ENCODE data around the gene CDH13. TPM values are rescaled to one million over a fixed set of nuclear protein-coding genes. Genes with fewer than 3 reads are reported as not detected.

CDH13 gene
- total RNA-seq, 4 donors from 2014 or later: 5.8 to 36.7 (median 20.4) TPM

DNA sequence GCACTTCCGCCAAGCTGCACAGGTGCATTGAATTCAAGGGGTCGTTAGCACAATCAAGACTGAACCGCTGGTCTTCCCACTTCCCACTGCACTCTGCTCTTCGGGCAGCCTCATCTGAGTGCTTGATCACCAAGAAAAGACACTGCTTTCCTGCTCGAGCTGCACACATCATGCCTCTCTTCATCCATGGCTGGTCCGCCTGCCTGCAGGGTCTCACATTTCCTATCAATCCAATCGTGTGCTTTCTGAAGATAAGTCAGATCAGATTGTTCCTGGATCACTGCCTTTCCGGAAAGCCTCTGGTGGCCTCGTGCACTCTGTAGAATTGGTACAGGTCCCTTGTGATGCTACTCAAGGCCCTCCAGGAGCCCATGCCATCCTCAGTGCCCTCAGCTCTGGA is 1150.2 kb downstream of the CDH13 start:
- TF ChIP-seq POLR2A (IDR thresholded peaks at IDR 0.05): no peak
- TF ChIP-seq, protein P1, sequence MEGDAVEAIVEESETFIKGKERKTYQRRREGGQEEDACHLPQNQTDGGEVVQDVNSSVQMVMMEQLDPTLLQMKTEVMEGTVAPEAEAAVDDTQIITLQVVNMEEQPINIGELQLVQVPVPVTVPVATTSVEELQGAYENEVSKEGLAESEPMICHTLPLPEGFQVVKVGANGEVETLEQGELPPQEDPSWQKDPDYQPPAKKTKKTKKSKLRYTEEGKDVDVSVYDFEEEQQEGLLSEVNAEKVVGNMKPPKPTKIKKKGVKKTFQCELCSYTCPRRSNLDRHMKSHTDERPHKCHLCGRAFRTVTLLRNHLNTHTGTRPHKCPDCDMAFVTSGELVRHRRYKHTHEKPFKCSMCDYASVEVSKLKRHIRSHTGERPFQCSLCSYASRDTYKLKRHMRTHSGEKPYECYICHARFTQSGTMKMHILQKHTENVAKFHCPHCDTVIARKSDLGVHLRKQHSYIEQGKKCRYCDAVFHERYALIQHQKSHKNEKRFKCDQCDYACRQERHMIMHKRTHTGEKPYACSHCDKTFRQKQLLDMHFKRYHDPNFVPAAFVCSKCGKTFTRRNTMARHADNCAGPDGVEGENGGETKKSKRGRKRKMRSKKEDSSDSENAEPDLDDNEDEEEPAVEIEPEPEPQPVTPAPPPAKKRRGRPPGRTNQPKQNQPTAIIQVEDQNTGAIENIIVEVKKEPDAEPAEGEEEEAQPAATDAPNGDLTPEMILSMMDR (IDR thresholded peaks at IDR 0.05 in 4 of 5, conservative IDR thresholded peaks at IDR 0.05 in 1 of 5): no peak
- Histone ChIP-seq H3K4me3 (no peak overlapping the region), H3K27me3 (no peaks in the 10 kb centered on the region), H3K36me3 (no peaks in the 10 kb centered on the region), H3K9me3 (no peaks in the 10 kb centered on the region), H3K27ac (no peak overlapping the region), H3K4me1 (peaks cover 0 to 16% of the 10 kb centered on the region in 2 donors)
- no peak for DNase-seq
- in situ Hi-C loops (cut with MboI; ENCODE audit: low sequenced_read_pairs in 4 of 4) (no loop called here), intact Hi-C loops (cut with DNase I; ENCODE audit: low total_unique reads) (no loop called here)
- ATAC-seq: no peak

DNA sequence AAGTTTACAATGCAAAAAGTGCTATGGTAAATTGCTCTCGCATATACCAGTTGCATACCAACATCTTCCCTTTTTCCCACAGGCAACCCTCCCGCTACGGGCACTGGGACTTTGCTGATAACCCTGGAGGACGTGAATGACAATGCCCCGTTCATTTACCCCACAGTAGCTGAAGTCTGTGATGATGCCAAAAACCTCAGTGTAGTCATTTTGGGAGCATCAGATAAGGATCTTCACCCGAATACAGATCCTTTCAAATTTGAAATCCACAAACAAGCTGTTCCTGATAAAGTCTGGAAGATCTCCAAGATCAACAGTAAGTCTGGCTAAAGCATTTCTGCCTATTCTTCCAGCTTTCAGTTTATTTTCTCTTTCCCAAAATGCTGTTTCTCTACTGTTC is 1153.1 kb downstream of the CDH13 start:
- ATAC-seq (no peak), DNase-seq (no peak)
- H3K9me3 ChIP-seq: no peaks in the 10 kb centered on the region
- no peak overlapping the region for H3K4me3 ChIP-seq
- no peaks in the 10 kb centered on the region for H3K36me3 ChIP-seq
- TF ChIP-seq POLR2A (IDR thresholded peaks at IDR 0.05): no peak
- TF ChIP-seq, protein P1 (IDR thresholded peaks at IDR 0.05 in 4 of 5, conservative IDR thresholded peaks at IDR 0.05 in 1 of 5): no peak
- H3K4me1 ChIP-seq: peaks cover 0 to 16% of the 10 kb centered on the region in 2 donors
- no peaks in the 10 kb centered on the region for H3K27me3 ChIP-seq
- H3K27ac ChIP-seq: no peak overlapping the region
- in situ Hi-C loops (cut with MboI; ENCODE audit: low sequenced_read_pairs in 4 of 4): no loop called here
- intact Hi-C loops (cut with DNase I; ENCODE audit: low total_unique reads): no loop called here

DNA sequence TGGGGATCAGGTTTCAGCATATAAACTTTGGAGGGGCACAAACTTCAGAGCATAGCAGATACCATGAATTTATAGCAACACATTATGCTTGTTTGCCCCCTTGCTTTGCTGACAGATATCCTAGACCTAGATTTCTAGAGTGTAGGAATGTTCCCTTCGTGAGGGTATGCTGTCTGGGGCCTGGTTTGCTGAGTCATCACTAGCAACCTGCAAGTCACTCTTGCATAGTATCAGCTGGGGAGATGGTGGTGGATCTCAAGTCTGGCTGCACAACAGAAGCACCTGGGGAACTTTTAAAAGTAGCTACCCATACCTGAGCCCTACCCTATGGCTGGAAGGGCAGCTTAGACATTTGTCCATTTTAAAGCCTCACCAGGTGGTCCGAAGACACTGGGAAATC is 1158.7 kb downstream of the CDH13 start:
- no peaks in the 10 kb centered on the region for H3K36me3 ChIP-seq
- H3K4me1 ChIP-seq: no peaks in the 10 kb centered on the region
- intact Hi-C loops (cut with DNase I; ENCODE audit: low total_unique reads): no loop called here
- no peaks in the 10 kb centered on the region for H3K9me3 ChIP-seq
- ATAC-seq (no peak), DNase-seq (no peak)
- in situ Hi-C loops (cut with MboI; ENCODE audit: low sequenced_read_pairs in 4 of 4): no loop called here
- no peaks in the 10 kb centered on the region for H3K27me3 ChIP-seq
- no peak overlapping the region for H3K27ac ChIP-seq
- TF ChIP-seq POLR2A (IDR thresholded peaks at IDR 0.05): no peak
- TF ChIP-seq, protein P1 (IDR thresholded peaks at IDR 0.05 in 4 of 5, conservative IDR thresholded peaks at IDR 0.05 in 1 of 5): no peak
- no peak overlapping the region for H3K4me3 ChIP-seq

DNA sequence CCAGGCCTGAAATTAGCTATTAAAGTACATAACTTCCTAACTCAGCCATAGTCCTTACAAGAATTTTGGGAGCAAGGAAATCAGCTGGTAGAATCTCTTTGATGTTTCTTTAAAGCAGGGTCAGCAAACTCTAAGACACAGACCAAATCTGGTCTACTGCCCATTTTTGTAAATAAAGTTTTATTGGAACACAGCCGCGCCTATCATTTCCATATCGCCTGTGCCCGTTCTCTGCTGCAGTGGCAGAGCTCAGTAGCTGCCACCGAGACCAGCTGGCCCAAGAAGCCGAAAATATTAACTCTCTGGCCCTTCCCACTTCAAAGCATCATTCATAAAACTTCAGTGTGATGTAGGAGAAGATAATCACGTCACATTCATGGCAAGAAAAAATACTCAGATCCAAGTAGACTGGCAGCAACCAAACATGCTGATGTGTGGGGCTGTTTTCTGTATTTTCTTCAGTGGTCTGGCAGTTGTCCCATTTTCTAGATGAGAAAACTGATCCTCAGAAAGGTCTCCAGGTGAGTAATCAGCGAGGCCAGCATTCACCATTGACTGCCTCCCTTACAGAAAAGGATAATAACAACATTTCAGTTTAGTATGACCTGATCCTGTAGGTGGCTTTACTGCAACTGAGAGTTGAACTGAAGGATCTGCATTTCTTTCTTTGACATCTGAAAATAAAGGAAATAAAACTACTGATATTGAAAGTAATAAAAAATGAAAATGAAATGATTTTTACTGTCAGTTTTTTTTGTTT is 1163.1 kb downstream of the CDH13 start:
- no peak for TF ChIP-seq POLR2A (IDR thresholded peaks at IDR 0.05)
- TF ChIP-seq, protein P1 (IDR thresholded peaks at IDR 0.05 in 4 of 5, conservative IDR thresholded peaks at IDR 0.05 in 1 of 5): no peak
- intact Hi-C loops (cut with DNase I; ENCODE audit: low total_unique reads) (no loop called here), in situ Hi-C loops (cut with MboI; ENCODE audit: low sequenced_read_pairs in 4 of 4) (no loop called here)
- H3K4me3 ChIP-seq: no peak overlapping the region
- no peaks in the 10 kb centered on the region for H3K36me3 ChIP-seq
- H3K9me3 ChIP-seq: no peaks in the 10 kb centered on the region
- ATAC-seq (no peak), DNase-seq (no peak)
- H3K27ac ChIP-seq: no peak overlapping the region
- no peaks in the 10 kb centered on the region for H3K27me3 ChIP-seq
- H3K4me1 ChIP-seq: peaks cover 0 to 5% of the 10 kb centered on the region in 2 donors
